Suprapubic skin (tissue), 3 donors: ENCODE measurements around the gene JOSD2.

Experiments
- CTCF ChIP-seq, 2 donors: fragments of 200-600 bp in 1 of 2; fragments of 450-650 bp in 1 of 2; sonication (generic) in 1 of 2; IDR thresholded peaks; one replicate each; pipeline ENCODE4 v1.5.1; 2016 to 2019; ENCODE audit warnings: antibody characterized with exemption in 2 of 2, mild to moderate bottlenecking in 1 of 2, moderate library complexity in 1 of 2
- EP300 ChIP-seq: sonication (generic); formaldehyde crosslinking; IDR thresholded peaks from one replicate; pipeline ENCODE4 v1.6.1; 2017; ENCODE audit warnings: antibody characterized with exemption

GRCh38 chr19:50475736-50476223 lies 35.2 kb downstream of the JOSD2 start:
- TF ChIP-seq CTCF (IDR thresholded peaks at IDR 0.05) (no peak), EP300 (no peak)
